ENCODE data around the gene ARL5B.
A peak's percentile ranks its signal among the peaks of the same experiment; 100 is the strongest.

The ARL5B gene

GRCh38 chr10:18687195-18687594 is 28.0 kb downstream of the ARL5B start:
- TF ChIP-seq CTCF (IDR thresholded peaks at IDR 0.05) (no peak), ZFX (IDR thresholded peaks at IDR 0.05; ENCODE audit: borderline replicate concordance) (no peak)
- no peak overlapping the region for H3K27ac ChIP-seq

- no peak for TF ChIP-seq CTCF (IDR thresholded peaks at IDR 0.05)
- TF ChIP-seq ZFX (IDR thresholded peaks at IDR 0.05; ENCODE audit: borderline replicate concordance): no peak
Measured at GRCh38 chr10:18687706-18688105, 28.5 kb downstream of the ARL5B start.

GRCh38 chr10:18689498-18689897 is 30.3 kb downstream of the ARL5B start:
- peak; percentile 52 for TF ChIP-seq CTCF (IDR thresholded peaks at IDR 0.05)
- no peak for TF ChIP-seq ZFX (IDR thresholded peaks at IDR 0.05; ENCODE audit: borderline replicate concordance)
- no peak overlapping the region for H3K27ac ChIP-seq

More at GRCh38 chr10:18687706-18688105, 28.5 kb downstream of the ARL5B start:
- no peak overlapping the region for H3K27ac ChIP-seq

GRCh38 chr10:18690541-18690940 is 31.3 kb downstream of the ARL5B start:
- TF ChIP-seq ZFX (IDR thresholded peaks at IDR 0.05; ENCODE audit: borderline replicate concordance) (no peak), CTCF (IDR thresholded peaks at IDR 0.05) (no peak)
- no peak overlapping the region for H3K27ac ChIP-seq

GRCh38 chr10:18699849-18700840 is 40.9 kb downstream of the ARL5B start:
- H3K27ac ChIP-seq: no peak overlapping the region
- TF ChIP-seq ZFX (IDR thresholded peaks at IDR 0.05; ENCODE audit: borderline replicate concordance) (no peak), CTCF (IDR thresholded peaks at IDR 0.05) (0 out of 2 replicates have a peak, but pooled peaks have one; percentile 1)

GRCh38 chr10:18703521-18703920 is 44.3 kb downstream of the ARL5B start:
- no peak overlapping the region for H3K27ac ChIP-seq
- TF ChIP-seq ZFX (IDR thresholded peaks at IDR 0.05; ENCODE audit: borderline replicate concordance): no peak
- TF ChIP-seq CTCF (IDR thresholded peaks at IDR 0.05): no peak

- H3K27ac ChIP-seq: no peak overlapping the region
- TF ChIP-seq ZFX (IDR thresholded peaks at IDR 0.05; ENCODE audit: borderline replicate concordance): no peak
- TF ChIP-seq CTCF (IDR thresholded peaks at IDR 0.05): no peak
Measured at GRCh38 chr10:18710201-18710653, 51.0 kb downstream of the ARL5B start.
